ENCODE data around the gene SP100.
A peak's percentile ranks its signal among the peaks of the same experiment; 100 is the strongest.
"Not testable (repeated sequence)": the region's sequence is repeated elsewhere in the genome, so short reads cannot be mapped to it uniquely, and the experiment has no call there.

SP100 gene

GRCh38 chr2:230422149-230422548, 6.1 kb downstream of the SP100 start:
- H3K36me3 ChIP-seq (ENCODE audit: control insufficient read depth, insufficient read depth, low read length, severe bottlenecking), result peaks cover 4% of the 10 kb centered on the region
- no peaks in the 10 kb centered on the region for H3K27me3 ChIP-seq (replicated peaks; ENCODE audit: control insufficient read depth, insufficient read depth, low read length)
- no peak overlapping the region for H3K4me3 ChIP-seq (ENCODE audit: low read length)
- peaks cover 60% of the 10 kb centered on the region for H3K4me1 ChIP-seq (ENCODE audit: control insufficient read depth, insufficient read depth, low read length)
- H3K9ac ChIP-seq (ENCODE audit: low read length), result no peak overlapping the region
- DNase-seq (ENCODE audit: low read depth), result no peak
- H3K9me3 ChIP-seq (ENCODE audit: control insufficient read depth, low read length), result no peaks in the 10 kb centered on the region

- Histone ChIP-seq H3K4me3 (ENCODE audit: low read length) (no peak overlapping the region), H3K9ac (ENCODE audit: low read length) (no peak overlapping the region), H3K36me3 (ENCODE audit: control insufficient read depth, insufficient read depth, low read length, severe bottlenecking) (peaks cover 9% of the 10 kb centered on the region), H3K4me1 (ENCODE audit: control insufficient read depth, insufficient read depth, low read length) (peaks cover 42% of the 10 kb centered on the region), H3K9me3 (ENCODE audit: control insufficient read depth, low read length) (peaks cover 2% of the 10 kb centered on the region), H3K27me3 (replicated peaks; ENCODE audit: control insufficient read depth, insufficient read depth, low read length) (no peaks in the 10 kb centered on the region)
- DNase-seq (ENCODE audit: low read depth), result peak; percentile 52
Measured at GRCh38 chr2:230423851-230424458, 8.0 kb downstream of the SP100 start.

DNA sequence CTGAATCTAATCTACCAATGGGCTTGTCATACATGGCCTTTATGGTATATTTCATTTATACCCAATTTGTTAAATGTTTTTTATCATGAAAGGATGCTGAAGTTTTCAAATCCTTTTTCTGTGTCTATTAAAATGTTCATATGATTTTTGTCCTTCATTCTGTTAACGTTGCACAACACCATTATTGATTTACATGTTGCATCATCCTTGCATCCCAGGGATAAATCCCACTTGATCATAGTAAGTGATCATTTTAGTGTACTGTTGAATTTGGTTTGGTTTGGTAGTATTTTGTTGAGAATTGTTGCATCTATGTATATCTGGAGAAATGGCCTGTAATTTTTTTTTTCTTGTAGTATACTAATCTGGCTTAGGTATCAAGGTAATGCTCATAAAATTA, 9.4 kb downstream of the SP100 start:
- H3K9ac ChIP-seq (ENCODE audit: low read length), result no peak overlapping the region
- no peak for DNase-seq (ENCODE audit: low read depth)

DNA sequence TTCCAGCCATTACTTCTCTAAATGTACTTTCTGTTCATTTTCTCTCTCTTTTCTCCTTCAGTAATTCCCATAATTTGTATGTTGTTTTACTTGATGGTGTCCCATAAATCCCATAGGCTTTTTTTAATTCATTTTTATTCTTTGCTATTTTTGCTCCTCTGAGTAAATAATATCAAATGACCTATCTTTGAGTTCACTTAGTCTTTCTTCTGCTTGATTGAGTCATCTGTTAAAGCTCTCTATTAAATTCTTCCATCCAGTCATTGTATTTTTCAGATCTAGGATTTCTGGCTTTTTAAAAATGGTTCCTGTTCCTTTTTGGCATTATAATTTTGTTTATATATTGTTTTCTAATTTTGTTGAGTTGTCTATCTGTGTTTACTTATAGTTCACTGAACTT, 13.5 kb downstream of the SP100 start:
- Histone ChIP-seq H3K9me3 (ENCODE audit: control insufficient read depth, low read length) (peaks cover 10% of the 10 kb centered on the region), H3K27me3 (replicated peaks; ENCODE audit: control insufficient read depth, insufficient read depth, low read length) (no peaks in the 10 kb centered on the region), H3K36me3 (ENCODE audit: control insufficient read depth, insufficient read depth, low read length, severe bottlenecking) (peaks cover 20% of the 10 kb centered on the region), H3K4me3 (ENCODE audit: low read length) (no peak overlapping the region), H3K4me1 (ENCODE audit: control insufficient read depth, insufficient read depth, low read length) (peaks cover 27% of the 10 kb centered on the region), H3K9ac (ENCODE audit: low read length) (no peak overlapping the region)
- no peak for DNase-seq (ENCODE audit: low read depth)

More for the DNA sequence above, 9.4 kb downstream of the SP100 start:
- Histone ChIP-seq H3K4me1 (ENCODE audit: control insufficient read depth, insufficient read depth, low read length) (peaks cover 37% of the 10 kb centered on the region), H3K36me3 (ENCODE audit: control insufficient read depth, insufficient read depth, low read length, severe bottlenecking) (peaks cover 13% of the 10 kb centered on the region), H3K27me3 (replicated peaks; ENCODE audit: control insufficient read depth, insufficient read depth, low read length) (no peaks in the 10 kb centered on the region), H3K4me3 (ENCODE audit: low read length) (peak overlapping the region; percentile 4), H3K9me3 (ENCODE audit: control insufficient read depth, low read length) (peaks cover 10% of the 10 kb centered on the region)

DNA sequence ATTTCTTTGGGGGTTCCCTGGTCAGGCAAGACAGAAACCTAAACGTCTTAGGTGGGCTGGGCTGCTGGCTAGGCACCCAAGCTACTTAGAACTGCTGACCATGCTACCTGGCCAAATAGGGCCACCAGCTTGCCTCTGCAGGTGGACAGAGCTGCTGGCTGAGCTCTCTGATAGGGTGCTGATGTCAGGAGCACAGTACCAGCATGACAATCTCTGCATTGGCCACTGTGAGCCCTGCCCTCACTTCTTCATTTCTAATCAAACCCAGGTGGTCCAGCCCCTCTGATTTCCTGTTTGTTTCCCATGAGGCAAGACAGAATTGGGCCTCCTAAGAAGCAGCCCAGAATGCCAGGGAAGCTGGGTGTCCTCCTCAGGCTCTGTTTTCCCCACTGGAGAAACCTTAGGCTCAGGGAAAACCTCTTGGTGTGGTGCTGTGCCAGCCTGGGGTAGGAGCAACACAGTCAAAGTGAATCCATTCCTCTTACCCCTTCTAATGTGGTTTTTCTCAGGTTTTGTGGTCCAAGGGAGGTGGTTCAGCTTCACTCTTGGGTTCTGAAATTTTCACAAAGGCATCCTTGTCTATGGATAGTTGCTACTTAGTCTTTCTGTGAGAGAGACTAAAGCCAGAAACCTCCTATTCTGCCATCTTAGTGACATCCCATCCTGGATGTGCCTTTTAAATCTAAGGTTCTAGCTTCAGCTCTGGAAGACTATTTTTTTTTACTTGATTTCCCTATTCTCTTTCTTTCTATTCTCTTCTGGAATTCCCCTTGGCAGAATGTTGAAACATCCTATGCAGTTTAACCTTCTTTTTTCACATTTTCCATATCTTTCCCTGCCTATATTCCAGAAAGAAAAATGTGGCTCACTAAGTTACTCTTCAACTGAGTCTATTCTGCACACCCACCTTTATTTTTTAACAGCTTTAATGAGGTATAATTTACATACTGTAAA, 15.2 kb downstream of the SP100 start:
- Histone ChIP-seq H3K9me3 (ENCODE audit: control insufficient read depth, low read length) (peaks cover 10% of the 10 kb centered on the region), H3K4me1 (ENCODE audit: control insufficient read depth, insufficient read depth, low read length) (peaks cover 27% of the 10 kb centered on the region), H3K36me3 (ENCODE audit: control insufficient read depth, insufficient read depth, low read length, severe bottlenecking) (peaks cover 17% of the 10 kb centered on the region), H3K27me3 (replicated peaks; ENCODE audit: control insufficient read depth, insufficient read depth, low read length) (no peaks in the 10 kb centered on the region), H3K4me3 (ENCODE audit: low read length) (no peak overlapping the region), H3K9ac (ENCODE audit: low read length) (no peak overlapping the region)
- no peak for DNase-seq (ENCODE audit: low read depth)

- Histone ChIP-seq H3K9me3 (ENCODE audit: control insufficient read depth, low read length) (no peaks in the 10 kb centered on the region), H3K27me3 (replicated peaks; ENCODE audit: control insufficient read depth, insufficient read depth, low read length) (no peaks in the 10 kb centered on the region), H3K9ac (ENCODE audit: low read length) (no peak overlapping the region), H3K4me3 (ENCODE audit: low read length) (peak overlapping the region; percentile 1), H3K4me1 (ENCODE audit: control insufficient read depth, insufficient read depth, low read length) (peaks cover 28% of the 10 kb centered on the region), H3K36me3 (ENCODE audit: control insufficient read depth, insufficient read depth, low read length, severe bottlenecking) (peaks cover 14% of the 10 kb centered on the region)
- no peak for DNase-seq (ENCODE audit: low read depth)
Measured at GRCh38 chr2:230434677-230435324, 18.8 kb downstream of the SP100 start.

- Histone ChIP-seq H3K9me3 (ENCODE audit: control insufficient read depth, low read length) (no peaks in the 10 kb centered on the region), H3K9ac (ENCODE audit: low read length) (no peak overlapping the region), H3K4me3 (ENCODE audit: low read length) (peak overlapping the region; percentile 1), H3K27me3 (replicated peaks; ENCODE audit: control insufficient read depth, insufficient read depth, low read length) (no peaks in the 10 kb centered on the region), H3K36me3 (ENCODE audit: control insufficient read depth, insufficient read depth, low read length, severe bottlenecking) (peaks cover 14% of the 10 kb centered on the region), H3K4me1 (ENCODE audit: control insufficient read depth, insufficient read depth, low read length) (peaks cover 30% of the 10 kb centered on the region)
- DNase-seq (ENCODE audit: low read depth), result no peak
Measured at GRCh38 chr2:230435431-230435830, 19.4 kb downstream of the SP100 start.

DNA sequence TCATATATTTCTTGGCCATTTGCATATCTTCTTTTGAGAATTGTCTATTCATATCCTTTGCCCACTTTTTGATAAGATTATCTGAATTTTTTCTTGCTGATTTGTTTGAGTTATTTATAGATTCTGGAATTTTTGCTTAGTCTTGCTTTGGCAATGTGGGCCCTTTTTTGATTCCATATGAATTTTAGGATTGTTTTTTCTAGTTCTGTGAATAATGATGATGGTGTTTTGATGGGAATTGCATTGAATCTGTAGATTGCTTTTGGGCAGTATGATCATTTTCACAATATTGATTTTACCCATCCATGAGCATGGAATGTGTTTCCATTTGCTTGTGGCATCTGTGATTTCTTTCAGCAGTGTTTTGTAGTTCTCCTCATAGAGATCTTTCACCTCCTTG, 23.1 kb downstream of the SP100 start:
- H3K9me3 ChIP-seq (ENCODE audit: control insufficient read depth, low read length), result not testable (repeated sequence)

DNA sequence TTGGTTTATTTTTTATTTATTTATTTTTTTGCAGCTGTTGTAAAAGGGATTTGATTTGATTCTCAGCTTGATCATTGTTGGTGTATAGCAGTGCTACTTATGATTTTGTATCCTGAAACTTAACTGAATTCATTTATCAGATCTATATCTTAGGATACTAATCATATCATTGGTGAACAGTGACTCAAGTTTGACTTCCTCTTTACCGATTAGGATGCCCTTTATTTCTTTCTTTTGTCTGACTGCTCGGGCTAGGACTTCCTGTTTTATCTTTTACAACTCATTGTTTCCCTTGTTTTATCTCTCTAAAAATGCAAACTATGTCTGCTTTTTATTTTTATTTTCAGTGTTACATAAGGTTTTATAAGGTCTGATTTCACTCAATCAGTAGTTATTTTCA, 23.6 kb downstream of the SP100 start:
- Histone ChIP-seq H3K4me1 (ENCODE audit: control insufficient read depth, insufficient read depth, low read length) (peaks cover 50% of the 10 kb centered on the region), H3K27me3 (replicated peaks; ENCODE audit: control insufficient read depth, insufficient read depth, low read length) (no peaks in the 10 kb centered on the region), H3K9ac (ENCODE audit: low read length) (no peak overlapping the region), H3K36me3 (ENCODE audit: control insufficient read depth, insufficient read depth, low read length, severe bottlenecking) (peaks cover 17% of the 10 kb centered on the region), H3K4me3 (ENCODE audit: low read length) (no peak overlapping the region), H3K9me3 (ENCODE audit: control insufficient read depth, low read length) (no peaks in the 10 kb centered on the region)
- DNase-seq (ENCODE audit: low read depth), result no peak

More for the DNA sequence above, 23.1 kb downstream of the SP100 start:
- H3K27me3 ChIP-seq (replicated peaks; ENCODE audit: control insufficient read depth, insufficient read depth, low read length); H3K9ac ChIP-seq (ENCODE audit: low read length); H3K4me3 ChIP-seq (ENCODE audit: low read length); DNase-seq (ENCODE audit: low read depth): not testable (repeated sequence)
- Histone ChIP-seq H3K36me3 (ENCODE audit: control insufficient read depth, insufficient read depth, low read length, severe bottlenecking) (peaks cover 12% of the 10 kb centered on the region), H3K4me1 (ENCODE audit: control insufficient read depth, insufficient read depth, low read length) (peaks cover 55% of the 10 kb centered on the region)

GRCh38 chr2:230441227-230441897, 25.4 kb downstream of the SP100 start:
- peaks cover 40% of the 10 kb centered on the region for H3K4me1 ChIP-seq (ENCODE audit: control insufficient read depth, insufficient read depth, low read length)
- DNase-seq (ENCODE audit: low read depth), result peak; percentile 87
- no peaks in the 10 kb centered on the region for H3K9me3 ChIP-seq (ENCODE audit: control insufficient read depth, low read length)
- no peaks in the 10 kb centered on the region for H3K27me3 ChIP-seq (replicated peaks; ENCODE audit: control insufficient read depth, insufficient read depth, low read length)
- peak overlapping the region; percentile 26 for H3K4me3 ChIP-seq (ENCODE audit: low read length)
- peak overlapping the region; percentile 3 for H3K9ac ChIP-seq (ENCODE audit: low read length)
- H3K36me3 ChIP-seq (ENCODE audit: control insufficient read depth, insufficient read depth, low read length, severe bottlenecking), result peaks cover 32% of the 10 kb centered on the region

DNA sequence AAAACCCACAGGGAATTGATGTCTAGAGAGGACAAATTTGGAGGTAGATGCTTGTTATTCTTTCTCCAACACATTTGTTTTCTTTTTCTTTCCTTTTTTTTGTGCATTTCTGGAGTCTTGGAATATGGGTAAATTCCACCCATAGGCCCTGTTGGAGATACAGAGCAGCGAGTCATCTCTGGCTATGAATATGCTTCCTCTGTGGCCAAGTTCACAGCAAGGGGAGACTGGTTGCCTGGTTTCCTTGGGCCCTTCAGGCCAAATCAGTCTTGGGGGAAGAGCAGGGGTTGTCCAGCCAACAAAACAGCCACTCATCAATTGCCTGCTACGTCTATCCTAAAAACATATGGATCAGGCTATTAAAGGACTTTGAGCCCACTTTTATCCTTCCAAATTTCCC, 27.5 kb downstream of the SP100 start:
- no peak overlapping the region for H3K9ac ChIP-seq (ENCODE audit: low read length)
- peaks cover 48% of the 10 kb centered on the region for H3K36me3 ChIP-seq (ENCODE audit: control insufficient read depth, insufficient read depth, low read length, severe bottlenecking)
- H3K4me1 ChIP-seq (ENCODE audit: control insufficient read depth, insufficient read depth, low read length), result peaks cover 40% of the 10 kb centered on the region
- H3K4me3 ChIP-seq (ENCODE audit: low read length), result no peak overlapping the region
- peak; percentile 27 for DNase-seq (ENCODE audit: low read depth)
- no peaks in the 10 kb centered on the region for H3K27me3 ChIP-seq (replicated peaks; ENCODE audit: control insufficient read depth, insufficient read depth, low read length)
- H3K9me3 ChIP-seq (ENCODE audit: control insufficient read depth, low read length), result no peaks in the 10 kb centered on the region
